ENCODE data around the gene TDP2. TPM values are rescaled to one million over a fixed set of nuclear protein-coding genes. Genes with fewer than 3 reads are reported as not detected.
A peak's percentile ranks its signal among the peaks of the same experiment; 100 is the strongest.
"Not testable (repeated sequence)": the region's sequence is repeated elsewhere in the genome, so short reads cannot be mapped to it uniquely, and the experiment has no call there.

The TDP2 gene
- total RNA-seq, 2 donors from 2014 or later, result 48.1 to 48.4 TPM

GRCh38 chr6:24649691-24650090, 17.0 kb downstream of the TDP2 start:
- ATAC-seq, result no peak
- peaks cover 22% of the 10 kb centered on the region for H3K36me3 Mint-ChIP-seq
- no peak overlapping the region for H3K4me3 Mint-ChIP-seq
- H3K27ac Mint-ChIP-seq, result no peak overlapping the region
- H3K4me1 Mint-ChIP-seq (ENCODE audit: low read depth in 2 of 2), result peaks cover 13 to 17% of the 10 kb centered on the region in 2 donors
- DNase-seq (ENCODE audit: low spot score), result no peak
- no peaks in the 10 kb centered on the region for H3K9me3 Mint-ChIP-seq
- H3K27me3 Mint-ChIP-seq, result peaks cover 6 to 11% of the 10 kb centered on the region in 2 donors

GRCh38 chr6:24648276-24648675, 18.4 kb downstream of the TDP2 start:
- DNase-seq (ENCODE audit: low spot score), result no peak
- no peak for ATAC-seq
- no peaks in the 10 kb centered on the region for H3K9me3 Mint-ChIP-seq
- H3K36me3 Mint-ChIP-seq, result peaks cover 15% of the 10 kb centered on the region
- peaks cover 6 to 17% of the 10 kb centered on the region in 2 donors for H3K27me3 Mint-ChIP-seq
- H3K4me3 Mint-ChIP-seq, result no peak overlapping the region
- peaks cover 13 to 17% of the 10 kb centered on the region in 2 donors for H3K4me1 Mint-ChIP-seq (ENCODE audit: low read depth in 2 of 2)
- no peak overlapping the region for H3K27ac Mint-ChIP-seq

GRCh38 chr6:24646771-24647170, 19.9 kb downstream of the TDP2 start:
- peaks cover 13 to 17% of the 10 kb centered on the region in 2 donors for H3K4me1 Mint-ChIP-seq (ENCODE audit: low read depth in 2 of 2)
- no peaks in the 10 kb centered on the region for H3K9me3 Mint-ChIP-seq
- H3K4me3 Mint-ChIP-seq, result peak overlapping the region; percentile 92
- DNase-seq (ENCODE audit: low spot score) (no peak), ATAC-seq (no peak)
- H3K27ac Mint-ChIP-seq, result peak overlapping the region; percentile 51 to 67
- H3K27me3 Mint-ChIP-seq, result peaks cover 9 to 20% of the 10 kb centered on the region in 2 donors
- peaks cover 2% of the 10 kb centered on the region for H3K36me3 Mint-ChIP-seq

GRCh38 chr6:24644377-24644776, 22.3 kb downstream of the TDP2 start:
- Mint-ChIP-seq H3K4me1 (ENCODE audit: low read depth in 2 of 2) (peaks cover 13 to 17% of the 10 kb centered on the region in 2 donors), H3K27me3 (peaks cover 22 to 32% of the 10 kb centered on the region in 2 donors), H3K27ac (no peak overlapping the region), H3K36me3 (no peaks in the 10 kb centered on the region), H3K4me3 (no peak overlapping the region), H3K9me3 (no peaks in the 10 kb centered on the region)
- ATAC-seq, result no peak
- no peak for DNase-seq (ENCODE audit: low spot score)

- Mint-ChIP-seq H3K36me3 (no peaks in the 10 kb centered on the region), H3K27me3 (peaks cover 24 to 36% of the 10 kb centered on the region in 2 donors), H3K4me3 (no peak overlapping the region), H3K4me1 (ENCODE audit: low read depth in 2 of 2) (peaks cover 13 to 17% of the 10 kb centered on the region in 2 donors), H3K9me3 (no peaks in the 10 kb centered on the region), H3K27ac (no peak overlapping the region)
- DNase-seq (ENCODE audit: low spot score), result no peak
- ATAC-seq, result no peak
Observed at GRCh38 chr6:24643920-24644319, 22.8 kb downstream of the TDP2 start.

GRCh38 chr6:24642061-24642460, 24.6 kb downstream of the TDP2 start:
- DNase-seq (ENCODE audit: low spot score) (no peak), ATAC-seq (no peak)
- Mint-ChIP-seq H3K4me1 (ENCODE audit: low read depth in 2 of 2) (peaks cover 13 to 17% of the 10 kb centered on the region in 2 donors), H3K9me3 (no peaks in the 10 kb centered on the region), H3K27ac (no peak overlapping the region), H3K36me3 (no peaks in the 10 kb centered on the region), H3K27me3 (peaks cover 28 to 51% of the 10 kb centered on the region in 2 donors), H3K4me3 (no peak overlapping the region)

GRCh38 chr6:24640631-24641030, 26.1 kb downstream of the TDP2 start:
- H3K36me3 Mint-ChIP-seq; H3K9me3 Mint-ChIP-seq; H3K4me1 Mint-ChIP-seq (ENCODE audit: low read depth in 2 of 2); ATAC-seq; DNase-seq (ENCODE audit: low spot score); H3K4me3 Mint-ChIP-seq; H3K27ac Mint-ChIP-seq: not testable (repeated sequence)
- peaks cover 32 to 55% of the 10 kb centered on the region in 2 donors for H3K27me3 Mint-ChIP-seq

GRCh38 chr6:24640166-24640565, 26.5 kb downstream of the TDP2 start:
- H3K4me1 Mint-ChIP-seq (ENCODE audit: low read depth in 2 of 2), result peaks cover 1 to 2% of the 10 kb centered on the region in 2 donors
- no peak overlapping the region for H3K4me3 Mint-ChIP-seq
- peaks cover 27 to 50% of the 10 kb centered on the region in 2 donors for H3K27me3 Mint-ChIP-seq
- H3K9me3 Mint-ChIP-seq, result no peaks in the 10 kb centered on the region
- no peak for DNase-seq (ENCODE audit: low spot score)
- H3K36me3 Mint-ChIP-seq, result no peaks in the 10 kb centered on the region
- H3K27ac Mint-ChIP-seq, result no peak overlapping the region
- ATAC-seq, result no peak

GRCh38 chr6:24636681-24637080, 30.0 kb downstream of the TDP2 start:
- Mint-ChIP-seq H3K4me1 (ENCODE audit: low read depth in 2 of 2) (no peaks in the 10 kb centered on the region), H3K9me3 (no peaks in the 10 kb centered on the region), H3K4me3 (no peak overlapping the region), H3K36me3 (no peaks in the 10 kb centered on the region), H3K27me3 (peaks cover 40 to 58% of the 10 kb centered on the region in 2 donors), H3K27ac (no peak overlapping the region)
- ATAC-seq (no peak), DNase-seq (ENCODE audit: low spot score) (no peak)

GRCh38 chr6:24632573-24632972, 34.1 kb downstream of the TDP2 start:
- Mint-ChIP-seq H3K36me3 (no peaks in the 10 kb centered on the region), H3K27me3 (peaks cover 29 to 38% of the 10 kb centered on the region in 2 donors), H3K4me1 (ENCODE audit: low read depth in 2 of 2) (no peaks in the 10 kb centered on the region), H3K27ac (no peak overlapping the region), H3K4me3 (no peak overlapping the region), H3K9me3 (no peaks in the 10 kb centered on the region)
- DNase-seq (ENCODE audit: low spot score) (no peak), ATAC-seq (no peak)

- no peaks in the 10 kb centered on the region for H3K36me3 Mint-ChIP-seq
- H3K27me3 Mint-ChIP-seq, result peaks cover 29 to 37% of the 10 kb centered on the region in 2 donors
- no peak for DNase-seq (ENCODE audit: low spot score)
- no peak for ATAC-seq
- H3K27ac Mint-ChIP-seq, result no peak overlapping the region
- no peaks in the 10 kb centered on the region for H3K4me1 Mint-ChIP-seq (ENCODE audit: low read depth in 2 of 2)
- no peak overlapping the region for H3K4me3 Mint-ChIP-seq
- no peaks in the 10 kb centered on the region for H3K9me3 Mint-ChIP-seq
Observed at GRCh38 chr6:24631671-24632070, 35.0 kb downstream of the TDP2 start.

- peaks cover 30 to 32% of the 10 kb centered on the region in 2 donors for H3K27me3 Mint-ChIP-seq
Observed at GRCh38 chr6:24630856-24631505, 35.7 kb downstream of the TDP2 start.

GRCh38 chr6:24621626-24622289, 44.9 kb downstream of the TDP2 start:
- no peak for ATAC-seq
- Mint-ChIP-seq H3K36me3 (no peaks in the 10 kb centered on the region), H3K9me3 (no peaks in the 10 kb centered on the region), H3K27ac (no peak overlapping the region), H3K4me3 (no peak overlapping the region), H3K27me3 (peaks cover 3 to 16% of the 10 kb centered on the region in 2 donors), H3K4me1 (ENCODE audit: low read depth in 2 of 2) (no peaks in the 10 kb centered on the region)
- DNase-seq (ENCODE audit: low spot score), result no peak

More at GRCh38 chr6:24630856-24631505, 35.7 kb downstream of the TDP2 start:
- no peak for ATAC-seq
- DNase-seq (ENCODE audit: low spot score), result no peak
- Mint-ChIP-seq H3K4me1 (ENCODE audit: low read depth in 2 of 2) (no peaks in the 10 kb centered on the region), H3K9me3 (no peaks in the 10 kb centered on the region), H3K36me3 (no peaks in the 10 kb centered on the region), H3K4me3 (no peak overlapping the region), H3K27ac (no peak overlapping the region)

- no peak overlapping the region for H3K27ac Mint-ChIP-seq
- DNase-seq (ENCODE audit: low spot score), result no peak
- no peaks in the 10 kb centered on the region for H3K4me1 Mint-ChIP-seq (ENCODE audit: low read depth in 2 of 2)
- peaks cover 2 to 20% of the 10 kb centered on the region in 2 donors for H3K27me3 Mint-ChIP-seq
- H3K4me3 Mint-ChIP-seq, result no peak overlapping the region
- ATAC-seq, result no peak
- H3K36me3 Mint-ChIP-seq, result no peaks in the 10 kb centered on the region
- H3K9me3 Mint-ChIP-seq, result no peaks in the 10 kb centered on the region
Observed at GRCh38 chr6:24620637-24621036, 46.1 kb downstream of the TDP2 start.

Data from natural killer cell treated with Interleukin-12 subunit alpha and Interleukin-12 subunit beta and Interleukin-15 and Interleukin-18, amount 100 ng/mL, for 72 hours (primary cell).